Suprapubic skin (tissue), 4 donors: ENCODE results near the gene PLB1.

Source experiments
- CTCF ChIP-seq, 2 donors: fragments of 200-600 bp in 1 of 2; fragments of 450-650 bp in 1 of 2; sonication (generic) in 1 of 2; IDR thresholded peaks; one replicate each; pipeline ENCODE4 v1.5.1; 2016 to 2019; ENCODE audit warnings: antibody characterized with exemption in 2 of 2, mild to moderate bottlenecking in 1 of 2, moderate library complexity in 1 of 2
- POLR2A ChIP-seq, 2 donors: fragments of 450-650 bp; IDR thresholded peaks; one replicate each; pipeline ENCODE4 v1.6.1; 2017; ENCODE audit warnings: antibody characterized with exemption in 2 of 2, mild to moderate bottlenecking in 2 of 2, moderate library complexity in 2 of 2
- POLR2AphosphoS5 ChIP-seq, 3 donors: sonication (generic); formaldehyde crosslinking; IDR thresholded peaks; one replicate each; pipeline ENCODE4 v1.6.1; 2017; ENCODE audit warnings: antibody characterized with exemption in 3 of 3

DNA sequence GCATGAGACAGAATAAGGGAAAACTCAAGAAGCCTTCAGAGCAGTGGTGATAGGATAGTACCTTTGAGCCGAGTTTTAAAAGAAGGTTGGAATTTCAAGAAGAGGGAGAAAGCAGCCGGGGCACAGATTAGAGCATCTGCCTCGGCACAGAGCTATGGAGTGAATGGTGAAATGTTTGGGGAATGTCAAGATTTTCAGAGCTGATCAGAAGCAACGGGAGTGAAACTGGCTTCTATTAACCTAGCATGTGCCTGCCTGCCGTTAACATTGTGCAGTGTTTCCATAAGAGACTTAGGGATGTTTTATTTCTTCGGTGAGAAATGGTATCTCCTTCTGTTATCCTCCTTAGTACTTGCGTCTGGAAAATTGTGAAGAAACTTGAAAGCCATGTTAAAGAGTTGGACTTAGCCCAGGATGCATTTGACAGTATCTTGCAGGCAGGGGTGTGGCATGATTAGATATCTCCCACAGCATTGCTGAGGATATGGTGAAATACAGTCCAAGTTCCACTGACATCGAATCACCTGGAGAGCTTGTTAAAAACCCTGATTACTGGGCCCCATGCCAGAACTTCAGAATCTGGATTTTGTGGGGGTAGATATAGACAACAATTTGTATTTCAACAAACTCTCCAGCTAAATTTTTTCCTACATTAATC is 158.9 kb downstream of the PLB1 start:
- TF ChIP-seq CTCF (IDR thresholded peaks at IDR 0.05): no peak
- TF ChIP-seq POLR2AphosphoS5 (IDR thresholded peaks at IDR 0.05): no peak
- TF ChIP-seq POLR2A (IDR thresholded peaks at IDR 0.05): no peak
